Measurements from ENCODE around the gene MYO9A.

DNA sequence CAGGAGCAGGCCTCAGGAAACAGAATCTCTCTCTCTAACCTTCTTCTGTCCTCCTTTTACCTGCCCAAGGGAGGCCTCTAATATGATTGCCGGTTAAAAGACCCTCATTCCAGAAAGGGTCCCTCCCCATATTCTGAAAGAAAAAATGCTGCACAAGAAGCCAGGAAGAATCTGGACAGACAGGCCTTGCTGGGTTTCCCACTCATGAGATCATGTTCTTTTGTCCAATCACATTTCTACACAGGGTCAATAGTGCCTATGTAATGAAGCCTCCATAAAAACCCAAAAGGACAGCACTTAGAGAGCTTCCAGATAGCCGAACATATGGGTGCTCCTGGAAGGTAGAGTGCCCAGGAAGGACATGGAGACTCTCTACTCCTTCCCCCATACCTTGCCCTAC, 146.0 kb downstream of the MYO9A start:
- TF ChIP-seq, protein P1, sequence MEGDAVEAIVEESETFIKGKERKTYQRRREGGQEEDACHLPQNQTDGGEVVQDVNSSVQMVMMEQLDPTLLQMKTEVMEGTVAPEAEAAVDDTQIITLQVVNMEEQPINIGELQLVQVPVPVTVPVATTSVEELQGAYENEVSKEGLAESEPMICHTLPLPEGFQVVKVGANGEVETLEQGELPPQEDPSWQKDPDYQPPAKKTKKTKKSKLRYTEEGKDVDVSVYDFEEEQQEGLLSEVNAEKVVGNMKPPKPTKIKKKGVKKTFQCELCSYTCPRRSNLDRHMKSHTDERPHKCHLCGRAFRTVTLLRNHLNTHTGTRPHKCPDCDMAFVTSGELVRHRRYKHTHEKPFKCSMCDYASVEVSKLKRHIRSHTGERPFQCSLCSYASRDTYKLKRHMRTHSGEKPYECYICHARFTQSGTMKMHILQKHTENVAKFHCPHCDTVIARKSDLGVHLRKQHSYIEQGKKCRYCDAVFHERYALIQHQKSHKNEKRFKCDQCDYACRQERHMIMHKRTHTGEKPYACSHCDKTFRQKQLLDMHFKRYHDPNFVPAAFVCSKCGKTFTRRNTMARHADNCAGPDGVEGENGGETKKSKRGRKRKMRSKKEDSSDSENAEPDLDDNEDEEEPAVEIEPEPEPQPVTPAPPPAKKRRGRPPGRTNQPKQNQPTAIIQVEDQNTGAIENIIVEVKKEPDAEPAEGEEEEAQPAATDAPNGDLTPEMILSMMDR (IDR thresholded peaks at IDR 0.05), result no peak
- TF ChIP-seq POLR2A (IDR thresholded peaks at IDR 0.05), result no peak

All from body of pancreas (tissue), 4 donors.